Choroid plexus epithelial cell (primary cell): ENCODE measurements around the gene TPSD1.

Source experiments
- DNase-seq: peaks from one replicate; pipeline ENCODE4 v3.0.0-alpha.2; 2010; ENCODE audit warnings: low read depth
- H3K4me3 ChIP-seq: 2 replicates; pipeline ENCODE4 v1.5.1; 2011; ENCODE audit warnings: low read depth, mild to moderate bottlenecking, control low read depth, low read length, moderate library complexity
- TF ChIP-seq, protein P1 (sequence below): conservative IDR thresholded peaks from 2 replicates; pipeline ENCODE4 v1.5.1; 2011; ENCODE audit warnings: low read depth, mild to moderate bottlenecking, control low read depth, inconsistent platforms, low read length, moderate library complexity

The TPSD1 gene

DNA sequence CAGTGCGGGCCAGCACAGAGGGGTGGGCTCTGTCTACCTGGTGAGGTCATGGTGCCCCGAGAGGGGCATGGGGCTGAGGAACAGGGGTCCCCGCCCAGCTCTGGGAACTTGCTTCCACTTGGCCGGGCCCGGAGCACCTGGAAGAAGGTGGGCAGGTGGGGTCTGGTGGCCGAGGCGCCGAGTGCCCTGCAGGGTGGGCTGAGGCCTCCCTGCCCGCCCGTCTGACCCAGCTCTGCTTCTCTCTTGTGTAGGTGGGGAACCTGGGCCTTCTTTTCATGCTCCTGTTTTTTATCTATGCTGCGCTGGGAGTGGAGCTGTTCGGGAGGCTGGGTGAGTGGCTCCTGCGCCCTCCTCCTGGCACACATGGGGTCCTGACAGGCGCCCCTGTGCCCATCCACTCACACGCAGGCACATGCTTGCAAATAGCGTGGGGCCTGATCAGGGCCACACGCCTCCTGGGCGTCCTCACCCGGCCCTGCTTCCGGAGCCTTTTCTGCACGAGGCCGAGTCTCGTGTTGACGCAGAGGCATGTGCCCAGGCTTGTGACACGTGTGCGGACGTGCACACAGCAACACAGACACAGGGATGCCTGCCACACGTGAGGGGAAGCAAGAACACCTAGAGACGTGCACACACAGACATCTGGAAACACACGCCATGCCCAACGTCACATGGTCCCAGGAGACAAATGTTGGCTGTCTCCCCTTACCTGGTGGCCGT is 39.0 kb upstream of the TPSD1 start:
- no peak for DNase-seq
- H3K4me3 ChIP-seq: no peak overlapping the region
- TF ChIP-seq, protein P1, sequence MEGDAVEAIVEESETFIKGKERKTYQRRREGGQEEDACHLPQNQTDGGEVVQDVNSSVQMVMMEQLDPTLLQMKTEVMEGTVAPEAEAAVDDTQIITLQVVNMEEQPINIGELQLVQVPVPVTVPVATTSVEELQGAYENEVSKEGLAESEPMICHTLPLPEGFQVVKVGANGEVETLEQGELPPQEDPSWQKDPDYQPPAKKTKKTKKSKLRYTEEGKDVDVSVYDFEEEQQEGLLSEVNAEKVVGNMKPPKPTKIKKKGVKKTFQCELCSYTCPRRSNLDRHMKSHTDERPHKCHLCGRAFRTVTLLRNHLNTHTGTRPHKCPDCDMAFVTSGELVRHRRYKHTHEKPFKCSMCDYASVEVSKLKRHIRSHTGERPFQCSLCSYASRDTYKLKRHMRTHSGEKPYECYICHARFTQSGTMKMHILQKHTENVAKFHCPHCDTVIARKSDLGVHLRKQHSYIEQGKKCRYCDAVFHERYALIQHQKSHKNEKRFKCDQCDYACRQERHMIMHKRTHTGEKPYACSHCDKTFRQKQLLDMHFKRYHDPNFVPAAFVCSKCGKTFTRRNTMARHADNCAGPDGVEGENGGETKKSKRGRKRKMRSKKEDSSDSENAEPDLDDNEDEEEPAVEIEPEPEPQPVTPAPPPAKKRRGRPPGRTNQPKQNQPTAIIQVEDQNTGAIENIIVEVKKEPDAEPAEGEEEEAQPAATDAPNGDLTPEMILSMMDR: no peak

DNA sequence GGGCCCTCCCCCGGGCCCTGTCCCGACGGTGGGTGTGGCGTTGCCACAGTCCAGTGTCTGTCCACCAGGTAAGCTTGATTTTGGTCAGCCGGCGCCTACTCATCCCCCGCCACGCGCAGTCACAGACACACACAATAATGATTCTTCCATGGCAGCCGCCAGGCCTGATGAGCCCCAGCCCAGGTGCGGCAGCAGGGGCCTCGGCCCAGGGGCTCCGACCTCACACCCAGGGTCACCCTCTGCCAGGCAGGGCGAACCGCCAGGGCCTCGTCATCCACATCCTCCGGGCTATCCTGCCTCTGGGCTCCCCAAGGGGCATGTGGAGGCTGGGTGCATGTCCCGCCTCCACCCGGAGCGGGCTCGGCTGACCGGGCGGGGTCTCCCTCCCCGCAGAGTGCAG is 38.3 kb upstream of the TPSD1 start:
- TF ChIP-seq, protein P1: no peak
- no peak for DNase-seq
- no peak overlapping the region for H3K4me3 ChIP-seq

DNA sequence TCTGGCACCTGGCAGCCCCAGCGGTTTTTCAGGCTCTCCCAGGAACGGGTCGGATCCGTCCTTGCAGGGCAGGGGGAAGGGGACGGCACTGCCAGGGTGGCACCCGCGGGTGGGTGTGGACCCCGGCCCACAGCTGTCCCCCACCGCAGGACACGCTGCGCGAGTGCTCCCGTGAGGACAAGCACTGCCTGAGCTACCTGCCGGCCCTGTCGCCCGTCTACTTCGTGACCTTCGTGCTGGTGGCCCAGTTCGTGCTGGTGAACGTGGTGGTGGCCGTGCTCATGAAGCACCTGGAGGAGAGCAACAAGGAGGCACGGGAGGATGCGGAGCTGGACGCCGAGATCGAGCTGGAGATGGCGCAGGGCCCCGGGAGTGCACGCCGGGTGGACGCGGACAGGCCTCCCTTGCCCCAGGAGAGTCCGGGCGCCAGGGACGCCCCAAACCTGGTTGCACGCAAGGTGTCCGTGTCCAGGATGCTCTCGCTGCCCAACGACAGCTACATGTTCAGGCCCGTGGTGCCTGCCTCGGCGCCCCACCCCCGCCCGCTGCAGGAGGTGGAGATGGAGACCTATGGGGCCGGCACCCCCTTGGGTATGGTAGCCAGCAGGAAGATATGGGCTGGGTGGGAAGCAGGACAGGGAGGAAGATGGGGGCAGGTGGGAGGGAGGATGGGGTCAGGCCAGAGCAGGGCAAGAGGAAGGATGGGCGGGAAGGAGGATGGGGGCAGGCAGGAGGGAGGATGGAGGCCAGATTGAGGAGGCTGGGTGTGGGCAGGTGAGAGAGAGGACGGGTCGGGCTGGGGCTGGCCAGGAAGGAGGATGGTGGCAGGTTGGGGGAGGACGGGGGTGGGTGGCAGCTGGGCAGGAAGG is 37.6 kb upstream of the TPSD1 start:
- DNase-seq: no peak
- H3K4me3 ChIP-seq: no peak overlapping the region
- TF ChIP-seq, protein P1: no peak

DNA sequence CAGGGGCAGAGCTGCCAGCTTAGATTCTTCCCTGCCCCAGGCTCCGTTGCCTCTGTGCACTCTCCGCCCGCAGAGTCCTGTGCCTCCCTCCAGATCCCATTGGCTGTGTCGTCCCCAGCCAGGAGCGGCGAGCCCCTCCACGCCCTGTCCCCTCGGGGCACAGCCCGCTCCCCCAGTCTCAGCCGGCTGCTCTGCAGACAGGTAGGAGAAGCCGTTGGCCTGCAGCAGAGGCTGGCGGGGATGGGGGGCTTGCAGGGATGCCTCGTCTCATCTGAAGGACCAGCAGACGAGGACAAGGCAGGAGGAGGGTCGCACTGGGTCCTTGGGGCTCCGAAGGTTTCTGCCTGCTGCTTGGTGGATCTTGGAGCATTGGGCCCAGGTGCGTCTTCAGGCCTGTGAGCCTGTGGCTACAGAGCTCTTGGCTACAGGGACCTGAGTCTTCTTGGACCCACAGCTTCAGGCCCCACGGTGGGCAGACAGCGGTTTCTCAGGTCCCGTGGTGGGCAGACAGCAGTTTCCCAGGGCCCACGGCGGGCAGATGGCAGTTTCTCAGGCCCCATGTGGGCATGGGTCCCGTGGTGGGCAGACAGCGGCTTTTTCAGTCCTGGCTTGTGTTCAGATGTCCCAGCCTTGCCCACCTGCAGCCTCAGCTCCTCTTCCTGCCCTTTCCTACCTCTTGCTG is 36.8 kb upstream of the TPSD1 start:
- TF ChIP-seq, protein P1: no peak
- DNase-seq: no peak
- no peak overlapping the region for H3K4me3 ChIP-seq

DNA sequence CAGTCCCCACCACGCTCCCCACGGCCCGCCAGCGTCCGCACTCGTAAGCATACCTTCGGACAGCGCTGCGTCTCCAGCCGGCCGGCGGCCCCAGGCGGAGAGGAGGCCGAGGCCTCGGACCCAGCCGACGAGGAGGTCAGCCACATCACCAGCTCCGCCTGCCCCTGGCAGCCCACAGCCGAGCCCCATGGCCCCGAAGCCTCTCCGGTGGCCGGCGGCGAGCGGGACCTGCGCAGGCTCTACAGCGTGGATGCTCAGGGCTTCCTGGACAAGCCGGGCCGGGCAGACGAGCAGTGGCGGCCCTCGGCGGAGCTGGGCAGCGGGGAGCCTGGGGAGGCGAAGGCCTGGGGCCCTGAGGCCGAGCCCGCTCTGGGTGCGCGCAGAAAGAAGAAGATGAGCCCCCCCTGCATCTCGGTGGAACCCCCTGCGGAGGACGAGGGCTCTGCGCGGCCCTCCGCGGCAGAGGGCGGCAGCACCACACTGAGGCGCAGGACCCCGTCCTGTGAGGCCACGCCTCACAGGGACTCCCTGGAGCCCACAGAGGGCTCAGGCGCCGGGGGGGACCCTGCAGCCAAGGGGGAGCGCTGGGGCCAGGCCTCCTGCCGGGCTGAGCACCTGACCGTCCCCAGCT is 35.7 kb upstream of the TPSD1 start:
- no peak for DNase-seq
- no peak overlapping the region for H3K4me3 ChIP-seq
- TF ChIP-seq, protein P1: no peak

DNA sequence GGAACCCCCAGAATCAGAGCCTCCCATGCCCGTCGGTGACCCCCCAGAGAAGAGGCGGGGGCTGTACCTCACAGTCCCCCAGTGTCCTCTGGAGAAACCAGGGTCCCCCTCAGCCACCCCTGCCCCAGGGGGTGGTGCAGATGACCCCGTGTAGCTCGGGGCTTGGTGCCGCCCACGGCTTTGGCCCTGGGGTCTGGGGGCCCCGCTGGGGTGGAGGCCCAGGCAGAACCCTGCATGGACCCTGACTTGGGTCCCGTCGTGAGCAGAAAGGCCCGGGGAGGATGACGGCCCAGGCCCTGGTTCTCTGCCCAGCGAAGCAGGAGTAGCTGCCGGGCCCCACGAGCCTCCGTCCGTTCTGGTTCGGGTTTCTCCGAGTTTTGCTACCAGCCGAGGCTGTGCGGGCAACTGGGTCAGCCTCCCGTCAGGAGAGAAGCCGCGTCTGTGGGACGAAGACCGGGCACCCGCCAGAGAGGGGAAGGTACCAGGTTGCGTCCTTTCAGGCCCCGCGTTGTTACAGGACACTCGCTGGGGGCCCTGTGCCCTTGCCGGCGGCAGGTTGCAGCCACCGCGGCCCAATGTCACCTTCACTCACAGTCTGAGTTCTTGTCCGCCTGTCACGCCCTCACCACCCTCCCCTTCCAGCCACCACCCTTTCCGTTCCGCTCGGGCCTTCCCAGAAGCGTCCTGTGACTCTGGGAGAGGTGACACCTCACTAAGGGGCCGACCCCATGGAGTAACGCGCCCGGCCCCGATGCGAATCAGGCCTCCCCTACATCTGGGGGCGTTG is 34.8 kb upstream of the TPSD1 start:
- TF ChIP-seq, protein P1: no peak
- no peak overlapping the region for H3K4me3 ChIP-seq
- DNase-seq: no peak
